Uterus (tissue), 4 donors: ENCODE data around the gene PRUNE2. TPM values are rescaled to one million over a fixed set of nuclear protein-coding genes. Genes with fewer than 3 reads are reported as not detected.

Experiments used
- DNase-seq, 2 donors: peaks; one replicate each; pipeline ENCODE4 v3.0.0-alpha.2; 2019 to 2020
- H3K27ac ChIP-seq, 2 donors: fragments of 200-600 bp; sonication (generic); 1 replicate in 1 of 2; 2 replicates in 1 of 2; pipeline ENCODE4 v1.5.1; 2016 to 2018
- H3K27me3 ChIP-seq, 2 donors: fragments of 200-600 bp; sonication (generic); one replicate each; pipeline ENCODE4 v1.5.1; 2018 to 2019; ENCODE audit warnings: control low read depth in 1 of 2
- H3K36me3 ChIP-seq, 2 donors: fragments of 200-600 bp; sonication (generic); one replicate each; pipeline ENCODE4 v1.5.1; 2019; ENCODE audit warnings: control low read depth in 1 of 2
- H3K4me1 ChIP-seq, 2 donors: fragments of 200-600 bp; sonication (generic); one replicate each; pipeline ENCODE4 v1.5.1; 2018 to 2019; ENCODE audit warnings: control low read depth in 1 of 2
- H3K4me3 ChIP-seq, 2 donors: fragments of 200-600 bp; sonication (generic); 1 replicate in 1 of 2; 2 replicates in 1 of 2; pipeline ENCODE4 v1.5.1; 2018 to 2019; ENCODE audit warnings: mild to moderate bottlenecking in 1 of 2
- H3K9me3 ChIP-seq, 2 donors: fragments of 200-600 bp; sonication (generic); one replicate each; pipeline ENCODE4 v1.5.1; 2019; ENCODE audit warnings: control low read depth in 1 of 2
- CTCF ChIP-seq, 4 experiments: fragments of 200-600 bp in 2 of 4; fragments of 450-650 bp in 2 of 4; sonication (generic) in 2 of 4; IDR thresholded peaks; one replicate each; pipeline ENCODE4 v1.5.1; 2016 to 2019; ENCODE audit warnings: antibody characterized with exemption in 4 of 4, mild to moderate bottlenecking in 2 of 4, moderate library complexity in 1 of 4
- POLR2A ChIP-seq, 2 donors: fragments of 450-650 bp; IDR thresholded peaks; one replicate each; pipeline ENCODE4 v1.6.1; 2016; ENCODE audit warnings: antibody characterized with exemption in 2 of 2, mild to moderate bottlenecking in 1 of 2, moderate library complexity in 1 of 2
- intact Hi-C: fragments of 100-400 bp; cut with DNase I; formaldehyde crosslinking; loops from one replicate; pipeline ENCODE4 v1.15.1; 2023; ENCODE audit warnings: low total_unique reads
- total RNA-seq, 4 donors: library from RNA; depleted of rRNA in 3 of 4; stranded (reverse); fragments of >200 nt in 3 of 4; gene quantifications; one replicate each; pipeline versions ENCODE4 v1.1.0 to v1.2.4, GENCODE V29; 2014 to 2023
- donor health status: DM: yes; HTN: yes; CAD: no.

PRUNE2 gene
- total RNA-seq, 4 donors from 2014 or later, result 51.4 to 187 (median 97.1) TPM

GRCh38 chr9:76846297-76846696 lies 59.6 kb downstream of the PRUNE2 start:
- Histone ChIP-seq H3K27me3 (no peaks in the 10 kb centered on the region), H3K36me3 (no peaks in the 10 kb centered on the region), H3K9me3 (no peaks in the 10 kb centered on the region), H3K27ac (peak overlapping the region; percentile 52 to 63), H3K4me1 (no peaks in the 10 kb centered on the region), H3K4me3 (no peak overlapping the region)
- intact Hi-C loops, result no loop called here
- no peak for DNase-seq
- TF ChIP-seq CTCF (IDR thresholded peaks at IDR 0.05) (no peak), POLR2A (IDR thresholded peaks at IDR 0.05) (no peak)

GRCh38 chr9:76845254-76845653 lies 60.7 kb downstream of the PRUNE2 start:
- Histone ChIP-seq H3K27ac (peak overlapping the region; percentile 52 to 63), H3K36me3 (no peaks in the 10 kb centered on the region), H3K4me1 (no peaks in the 10 kb centered on the region), H3K9me3 (no peaks in the 10 kb centered on the region), H3K27me3 (no peaks in the 10 kb centered on the region), H3K4me3 (no peak overlapping the region)
- TF ChIP-seq POLR2A (IDR thresholded peaks at IDR 0.05) (no peak), CTCF (IDR thresholded peaks at IDR 0.05) (no peak)
- intact Hi-C loops, result no loop called here
- DNase-seq, result no peak

GRCh38 chr9:76835571-76836283 lies 70.2 kb downstream of the PRUNE2 start:
- TF ChIP-seq POLR2A (IDR thresholded peaks at IDR 0.05) (peak; percentile 58 to 70), CTCF (IDR thresholded peaks at IDR 0.05) (no peak)
- H3K27ac ChIP-seq, result peak overlapping the region; percentile 90 to 92
- no peaks in the 10 kb centered on the region for H3K27me3 ChIP-seq
- peaks cover 0 to 4% of the 10 kb centered on the region in 2 donors for H3K4me1 ChIP-seq
- H3K9me3 ChIP-seq, result no peaks in the 10 kb centered on the region
- peak overlapping the region in 1 of 2 donors; percentile 10 for H3K4me3 ChIP-seq
- intact Hi-C loops, result no loop called here
- DNase-seq, result peak in 1 of 2 donors; percentile 35
- H3K36me3 ChIP-seq, result no peaks in the 10 kb centered on the region

- TF ChIP-seq POLR2A (IDR thresholded peaks at IDR 0.05), result no peak
- no peak for TF ChIP-seq CTCF (IDR thresholded peaks at IDR 0.05)
- Histone ChIP-seq H3K4me1 (no peaks in the 10 kb centered on the region), H3K27ac (peak overlapping the region; percentile 31 to 64), H3K27me3 (no peaks in the 10 kb centered on the region), H3K4me3 (no peak overlapping the region), H3K9me3 (no peaks in the 10 kb centered on the region), H3K36me3 (no peaks in the 10 kb centered on the region)
- peak in 1 of 2 donors; percentile 30 for DNase-seq
- intact Hi-C loops, result loop anchor here (10.0 kb wide), 1 partner anchor 76 kb away; the partner anchor contains the start of gene PRUNE2
Measured at GRCh38 chr9:76828447-76828846, 77.5 kb downstream of the PRUNE2 start.

- H3K27ac ChIP-seq, result peak overlapping the region; percentile 31 to 64
- no peak for DNase-seq
- H3K9me3 ChIP-seq, result no peaks in the 10 kb centered on the region
- no peaks in the 10 kb centered on the region for H3K4me1 ChIP-seq
- H3K4me3 ChIP-seq, result no peak overlapping the region
- intact Hi-C loops, result loop anchor here (10.0 kb wide), 1 partner anchor 77 kb away; the partner anchor contains the start of gene PRUNE2
- no peaks in the 10 kb centered on the region for H3K36me3 ChIP-seq
- TF ChIP-seq CTCF (IDR thresholded peaks at IDR 0.05), result no peak
- no peak for TF ChIP-seq POLR2A (IDR thresholded peaks at IDR 0.05)
- no peaks in the 10 kb centered on the region for H3K27me3 ChIP-seq
Measured at GRCh38 chr9:76827296-76828080, 78.4 kb downstream of the PRUNE2 start.
